NCI-H128 (cell line): ENCODE results near the gene SYT3.

Source experiments
- DNase-seq: peaks from one replicate; lab custom pipeline; 2025; ENCODE audit not compliant: unreplicated experiment; lab: John Stamatoyannopoulos, UW

Gene SYT3, protein sequence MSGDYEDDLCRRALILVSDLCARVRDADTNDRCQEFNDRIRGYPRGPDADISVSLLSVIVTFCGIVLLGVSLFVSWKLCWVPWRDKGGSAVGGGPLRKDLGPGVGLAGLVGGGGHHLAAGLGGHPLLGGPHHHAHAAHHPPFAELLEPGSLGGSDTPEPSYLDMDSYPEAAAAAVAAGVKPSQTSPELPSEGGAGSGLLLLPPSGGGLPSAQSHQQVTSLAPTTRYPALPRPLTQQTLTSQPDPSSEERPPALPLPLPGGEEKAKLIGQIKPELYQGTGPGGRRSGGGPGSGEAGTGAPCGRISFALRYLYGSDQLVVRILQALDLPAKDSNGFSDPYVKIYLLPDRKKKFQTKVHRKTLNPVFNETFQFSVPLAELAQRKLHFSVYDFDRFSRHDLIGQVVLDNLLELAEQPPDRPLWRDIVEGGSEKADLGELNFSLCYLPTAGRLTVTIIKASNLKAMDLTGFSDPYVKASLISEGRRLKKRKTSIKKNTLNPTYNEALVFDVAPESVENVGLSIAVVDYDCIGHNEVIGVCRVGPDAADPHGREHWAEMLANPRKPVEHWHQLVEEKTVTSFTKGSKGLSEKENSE

GRCh38 chr19:50639121-50640112, at the start of gene SYT3:
Gene SYT3 (minus strand): TSS chr19:50639881. CDS start chr19:50637411, 2,470 bp downstream.
- DNase-seq: no peak

GRCh38 chr19:50688766-50689165, 49.1 kb upstream of the SYT3 start:
- no peak for DNase-seq

GRCh38 chr19:50686310-50687032, 46.8 kb upstream of the SYT3 start:
- no peak for DNase-seq

DNA sequence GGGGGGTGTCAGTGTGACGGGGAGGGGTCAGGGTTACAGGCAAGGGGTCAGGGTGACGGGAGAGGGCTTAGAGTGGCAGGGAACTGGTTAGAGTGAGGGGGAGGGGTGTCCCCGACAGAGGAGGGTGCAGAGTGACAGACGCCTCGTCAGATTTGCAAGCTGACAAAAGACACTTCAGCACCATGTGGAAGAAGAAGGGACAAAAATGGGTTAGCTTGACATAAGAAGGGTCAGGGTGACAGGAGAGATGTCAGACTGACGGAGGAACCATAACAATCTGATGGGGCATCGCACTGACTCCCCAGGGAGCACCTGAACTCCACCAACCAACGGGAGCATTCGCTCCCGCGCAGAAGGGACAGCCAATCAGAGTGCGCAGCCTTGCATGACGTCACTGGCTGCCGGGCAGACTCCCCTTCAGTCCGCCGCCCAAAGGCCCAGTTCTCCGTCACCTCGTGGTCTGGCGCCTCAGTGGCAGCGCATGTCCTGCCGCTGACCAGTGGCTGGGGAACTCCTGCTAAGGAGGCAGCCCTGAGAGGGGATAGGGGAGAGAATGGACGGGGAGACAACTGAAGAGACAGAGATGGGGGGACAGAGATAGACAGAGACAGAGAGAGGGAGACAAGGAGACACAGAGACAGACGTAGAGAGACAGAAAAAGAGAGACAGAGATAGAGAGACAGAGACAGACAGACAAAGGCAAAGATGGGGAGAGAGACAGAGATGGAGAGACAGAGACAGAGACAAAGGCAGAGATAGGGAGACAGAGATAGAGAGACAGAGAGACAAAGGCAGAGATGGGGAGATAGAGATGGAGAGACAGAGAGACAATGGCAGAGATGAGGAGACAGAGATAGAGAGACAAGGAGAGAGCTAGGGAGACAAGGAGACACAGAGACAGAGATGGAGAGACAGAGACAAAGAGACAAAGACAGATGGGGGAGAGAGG, 39.8 kb upstream of the SYT3 start:
- DNase-seq: no peak

DNA sequence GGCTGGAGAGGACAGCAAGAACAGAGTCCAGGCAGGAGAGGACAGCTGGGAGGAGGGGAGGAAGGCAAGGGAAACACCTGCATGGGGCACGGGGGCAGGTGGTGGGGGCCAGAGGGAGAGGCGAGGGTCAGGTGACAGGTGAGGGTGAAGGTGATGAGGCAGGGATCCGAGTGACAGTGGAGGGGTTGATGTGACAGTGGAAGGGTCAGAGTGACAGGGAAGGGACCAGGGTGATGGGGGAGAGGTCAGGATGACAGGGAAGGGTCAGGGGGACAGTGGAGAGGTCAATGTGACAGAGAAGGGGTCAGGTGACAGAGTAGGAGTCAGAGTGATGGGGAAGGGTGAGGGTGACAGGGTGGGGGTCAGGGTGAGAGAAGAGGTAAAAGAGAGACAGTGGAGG, 38.6 kb upstream of the SYT3 start:
- no peak for DNase-seq

DNA sequence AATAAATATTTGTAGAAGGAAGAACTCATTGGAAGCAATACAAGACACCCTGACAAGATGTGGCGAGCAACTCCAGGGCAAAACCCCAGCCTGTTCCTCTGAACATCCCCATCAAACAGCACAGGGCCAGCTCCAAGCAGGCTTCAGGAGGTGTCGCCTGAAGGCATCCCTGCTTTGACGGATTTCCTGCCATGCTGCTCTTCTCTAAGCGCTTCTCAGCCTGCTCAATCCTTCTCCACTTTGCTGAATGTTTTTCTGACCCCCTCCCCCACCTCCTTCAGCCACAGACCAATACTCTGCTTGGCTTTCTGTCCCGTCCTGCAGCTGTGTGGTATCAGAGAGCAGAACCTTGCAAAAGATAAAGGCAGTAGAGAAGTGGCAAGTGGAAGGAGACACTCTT, 38.0 kb upstream of the SYT3 start:
- DNase-seq: no peak

DNA sequence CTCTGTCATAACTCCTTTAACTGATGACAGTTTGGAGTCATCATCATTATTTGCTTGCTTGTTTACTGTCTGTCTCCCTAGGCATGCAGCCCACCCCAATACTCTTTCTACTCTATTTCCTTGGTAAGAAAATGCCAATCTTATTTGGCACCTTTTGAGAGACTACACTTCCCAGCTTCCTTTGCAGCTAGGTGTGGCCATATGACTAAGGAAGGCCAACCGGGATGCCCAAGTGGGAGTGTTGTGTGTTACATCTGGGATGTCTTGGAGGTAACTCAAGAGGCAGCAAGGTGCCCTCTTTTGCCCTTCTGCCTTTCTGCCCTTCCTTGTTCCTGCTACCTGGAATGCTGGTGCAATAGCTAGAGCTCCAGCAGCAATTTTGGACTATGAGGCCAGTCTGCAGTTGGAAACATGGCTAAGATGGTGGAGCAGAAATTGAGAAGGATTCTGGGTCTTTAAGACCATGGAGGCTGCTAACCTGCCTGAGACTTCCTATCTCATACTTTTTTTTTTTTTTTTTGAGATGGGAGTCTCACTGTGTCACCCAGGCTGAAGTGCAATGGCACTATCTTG, 37.0 kb upstream of the SYT3 start:
- no peak for DNase-seq

DNA sequence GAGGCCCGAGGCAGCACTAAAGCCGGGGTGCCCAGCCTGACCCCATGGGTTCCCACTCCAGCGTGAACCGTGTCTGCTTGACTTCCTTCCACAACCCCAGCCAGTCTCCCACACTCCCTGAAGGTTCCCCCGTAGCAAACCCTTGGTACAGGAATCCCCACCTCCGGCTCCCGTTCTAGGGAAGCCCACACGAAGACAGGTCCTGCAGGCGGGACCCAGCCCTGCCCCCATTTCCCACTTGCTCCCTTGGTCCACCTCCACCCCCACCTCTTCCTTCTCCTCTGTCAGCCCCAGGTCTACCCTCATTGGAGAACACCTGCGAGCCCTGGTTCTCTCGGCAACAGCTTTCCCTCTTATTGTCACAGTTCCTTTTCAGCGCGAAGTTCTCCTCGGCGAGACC, 33.4 kb upstream of the SYT3 start:
- DNase-seq: no peak

GRCh38 chr19:50670102-50670380, 30.4 kb upstream of the SYT3 start:
- DNase-seq: no peak

DNA sequence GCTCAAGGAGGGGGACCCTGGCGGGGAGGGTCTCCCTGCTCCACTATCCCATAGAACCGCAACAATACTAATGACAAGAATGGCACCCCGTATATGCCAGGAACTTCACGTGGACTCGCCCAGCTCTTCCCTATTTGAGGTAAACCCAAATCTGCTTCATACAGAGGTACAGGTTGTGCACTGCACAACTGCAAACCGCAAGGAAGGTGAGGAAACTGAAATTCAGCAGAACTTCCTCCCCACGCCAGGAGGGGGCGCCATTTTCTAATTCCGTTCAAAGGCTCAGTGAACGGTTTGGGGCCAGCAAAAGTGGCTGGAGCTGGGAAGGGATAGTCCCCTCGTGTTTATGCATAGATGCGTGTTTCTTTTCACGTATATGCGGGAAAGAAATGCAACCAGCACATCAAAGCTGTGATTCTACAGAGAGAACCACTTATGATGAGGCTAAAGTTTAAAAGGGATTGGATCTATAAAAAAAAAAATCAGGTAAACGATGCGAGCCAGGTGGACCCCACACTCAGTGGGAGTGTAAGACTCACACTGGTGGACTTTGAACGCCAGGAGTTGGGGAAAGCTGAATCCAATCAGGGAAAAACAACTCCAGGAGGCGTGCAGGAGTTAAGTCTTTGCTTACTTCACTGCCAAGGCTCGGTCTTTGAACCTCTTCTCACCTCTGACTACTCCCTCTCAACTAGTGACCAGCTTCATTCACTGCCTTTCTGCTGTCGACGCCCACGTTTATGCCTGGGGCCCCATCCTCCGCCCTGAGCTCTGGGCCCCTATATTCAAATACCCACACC, 29.8 kb upstream of the SYT3 start:
- no peak for DNase-seq

DNA sequence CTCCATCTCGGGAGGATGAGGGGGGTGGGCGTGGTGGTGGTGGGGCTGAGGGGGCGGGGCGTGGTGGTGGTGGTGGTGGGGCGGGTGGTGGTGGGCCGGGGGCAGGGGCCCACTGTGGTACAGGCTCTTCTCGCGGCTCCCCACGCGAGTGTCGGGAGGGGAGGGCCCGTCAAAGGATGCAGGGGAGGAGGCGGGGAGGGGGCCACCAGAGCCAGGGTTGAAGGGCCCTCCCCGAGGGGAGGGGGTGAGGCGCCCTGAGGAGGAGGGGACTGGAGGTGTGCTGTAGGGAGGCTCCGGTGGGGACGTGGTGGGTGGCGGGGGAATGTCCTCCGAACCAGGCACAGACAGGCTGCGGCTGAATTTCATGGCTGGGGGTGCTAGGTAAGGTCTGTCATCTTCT, 29.2 kb upstream of the SYT3 start:
- no peak for DNase-seq

GRCh38 chr19:50668416-50668815, 28.7 kb upstream of the SYT3 start:
- no peak for DNase-seq

GRCh38 chr19:50667759-50668231, 28.1 kb upstream of the SYT3 start:
- DNase-seq: no peak

GRCh38 chr19:50667177-50667758, 27.6 kb upstream of the SYT3 start:
- DNase-seq: no peak

- no peak for DNase-seq
These were observed 26.9 kb upstream of the SYT3 start for GRCh38 chr19:50666346-50667176.

GRCh38 chr19:50664204-50664603, 24.5 kb upstream of the SYT3 start:
- DNase-seq: no peak

DNA sequence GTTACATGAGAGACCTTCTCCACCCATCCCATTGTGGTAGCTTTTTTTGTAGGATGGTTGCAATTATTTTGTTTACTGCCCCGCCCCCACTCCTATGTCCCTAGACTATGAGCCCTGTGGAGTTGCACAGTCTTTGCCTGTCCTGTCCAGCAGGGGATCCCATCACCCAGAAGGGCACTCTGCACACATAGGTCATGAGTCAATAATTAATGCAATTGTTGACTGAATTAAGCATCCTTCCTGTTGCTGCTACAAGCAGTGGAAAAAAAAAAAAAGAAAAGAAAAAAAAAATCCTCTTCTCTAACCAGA, 23.8 kb upstream of the SYT3 start:
- DNase-seq: no peak
